ENCODE data around the gene TICRR. TPM values are rescaled to one million over a fixed set of nuclear protein-coding genes. Genes with fewer than 3 reads are reported as not detected.

TICRR gene
- total and polyA plus RNA-seq, 2 experiments from 2014 or later: 0.91 to 2.3 TPM

- H3K36me3 ChIP-seq (replicated peaks; ENCODE audit: insufficient read depth, low read depth): no peaks in the 10 kb centered on the region
- H2AFZ ChIP-seq: no peak overlapping the region
- no peak for TF ChIP-seq EZH2 (IDR thresholded peaks at IDR 0.05; ENCODE audit: borderline replicate concordance)
- no peak for TF ChIP-seq EZH2phosphoT487 (IDR thresholded peaks at IDR 0.05; ENCODE audit: low read depth, severe bottlenecking, unreplicated experiment)
- no peak for TF ChIP-seq CTCF (IDR thresholded peaks at IDR 0.05; ENCODE audit: poor library complexity)
- no peaks in the 10 kb centered on the region for H3K4me1 ChIP-seq (ENCODE audit: insufficient read depth)
- no peak overlapping the region for H3K4me3 ChIP-seq
- no peaks in the 10 kb centered on the region for H3K79me2 ChIP-seq
- no peak overlapping the region for H3K27ac ChIP-seq
- H3K27me3 ChIP-seq: no peaks in the 10 kb centered on the region
- H3K9me2 ChIP-seq (replicated peaks; ENCODE audit: insufficient read depth): no peaks in the 10 kb centered on the region
- no peak for DNase-seq (ENCODE audit: low spot score)
- H3K9me3 ChIP-seq (ENCODE audit: low read depth): no peaks in the 10 kb centered on the region
- H4K20me1 ChIP-seq (ENCODE audit: insufficient read depth, poor library complexity, severe bottlenecking): no peaks in the 10 kb centered on the region
- WGBS (ENCODE audit: low lambda C conversion rate, missing lambda C conversion rate): 84% methylated on average over 4 of the region's 4 CpGs
- no peak overlapping the region for H3K4me2 ChIP-seq
Measured at GRCh38 chr15:89674526-89674925, 99.3 kb downstream of the TICRR start.

GRCh38 chr15:89675606-89676005 is 100.3 kb downstream of the TICRR start:
- WGBS (ENCODE audit: low lambda C conversion rate, missing lambda C conversion rate): 81% methylated on average over 6 of the region's 6 CpGs
- Histone ChIP-seq H3K4me1 (ENCODE audit: insufficient read depth) (no peaks in the 10 kb centered on the region), H3K36me3 (replicated peaks; ENCODE audit: insufficient read depth, low read depth) (no peaks in the 10 kb centered on the region), H3K27me3 (no peaks in the 10 kb centered on the region), H2AFZ (no peak overlapping the region), H3K9me3 (ENCODE audit: low read depth) (no peaks in the 10 kb centered on the region), H3K4me3 (no peak overlapping the region), H3K27ac (no peak overlapping the region), H4K20me1 (ENCODE audit: insufficient read depth, poor library complexity, severe bottlenecking) (no peaks in the 10 kb centered on the region), H3K4me2 (no peak overlapping the region), H3K9me2 (replicated peaks; ENCODE audit: insufficient read depth) (no peaks in the 10 kb centered on the region), H3K79me2 (no peaks in the 10 kb centered on the region)
- TF ChIP-seq EZH2 (IDR thresholded peaks at IDR 0.05; ENCODE audit: borderline replicate concordance) (no peak), CTCF (IDR thresholded peaks at IDR 0.05; ENCODE audit: poor library complexity) (no peak), EZH2phosphoT487 (IDR thresholded peaks at IDR 0.05; ENCODE audit: low read depth, severe bottlenecking, unreplicated experiment) (no peak)
- DNase-seq (ENCODE audit: low spot score): no peak

GRCh38 chr15:89677381-89677780 is 102.1 kb downstream of the TICRR start:
- DNase-seq (ENCODE audit: low spot score): no peak
- Histone ChIP-seq H3K4me3 (no peak overlapping the region), H3K9me3 (ENCODE audit: low read depth) (no peaks in the 10 kb centered on the region), H4K20me1 (ENCODE audit: insufficient read depth, poor library complexity, severe bottlenecking) (no peaks in the 10 kb centered on the region), H3K27ac (no peak overlapping the region), H3K27me3 (no peaks in the 10 kb centered on the region), H3K4me2 (no peak overlapping the region), H2AFZ (no peak overlapping the region), H3K79me2 (no peaks in the 10 kb centered on the region), H3K4me1 (ENCODE audit: insufficient read depth) (no peaks in the 10 kb centered on the region), H3K36me3 (replicated peaks; ENCODE audit: insufficient read depth, low read depth) (no peaks in the 10 kb centered on the region), H3K9me2 (replicated peaks; ENCODE audit: insufficient read depth) (no peaks in the 10 kb centered on the region)
- 92% methylated on average over 1 of the region's 1 CpG for WGBS (ENCODE audit: low lambda C conversion rate, missing lambda C conversion rate)
- TF ChIP-seq EZH2phosphoT487 (IDR thresholded peaks at IDR 0.05; ENCODE audit: low read depth, severe bottlenecking, unreplicated experiment) (no peak), EZH2 (IDR thresholded peaks at IDR 0.05; ENCODE audit: borderline replicate concordance) (no peak), CTCF (IDR thresholded peaks at IDR 0.05; ENCODE audit: poor library complexity) (no peak)

Other genes starting within 250 kb of the TICRR start
- gene POLG, start 240.6 kb upstream of the TICRR start, total RNA-seq: 28.0 and 54.0 TPM in 2 replicates
- gene POLG, start 240.6 kb upstream of the TICRR start, polyA plus RNA-seq: 34.0 and 44.1 TPM in 2 replicates
- 1.1 and 3.1 TPM in 2 replicates for gene RHCG, start 78.9 kb upstream of the TICRR start, total RNA-seq
- 1.7 and 4.1 TPM in 2 replicates for gene RHCG, start 78.9 kb upstream of the TICRR start, polyA plus RNA-seq
- gene KIF7, start 80.0 kb downstream of the TICRR start, total RNA-seq: 3.0 and 5.3 TPM in 2 replicates
- 3.1 and 5.0 TPM in 2 replicates for gene KIF7, start 80.0 kb downstream of the TICRR start, polyA plus RNA-seq
- 3.5 and 6.3 TPM in 2 replicates for gene PLIN1, start 103.9 kb downstream of the TICRR start, total RNA-seq
- 2.6 and 6.8 TPM in 2 replicates for gene PLIN1, start 103.9 kb downstream of the TICRR start, polyA plus RNA-seq
- gene PEX11A, start 115.3 kb downstream of the TICRR start, total RNA-seq: 10.7 and 12.7 TPM in 2 replicates
- 7.6 and 10.0 TPM in 2 replicates for gene PEX11A, start 115.3 kb downstream of the TICRR start, polyA plus RNA-seq
- gene WDR93, start 115.3 kb downstream of the TICRR start, total RNA-seq: 0.13 TPM in 1 of 2 replicates, not detected in the other
- 0.57 TPM in 1 of 2 replicates, not detected in the other for gene WDR93, start 115.3 kb downstream of the TICRR start, polyA plus RNA-seq
- gene MESP1, start 175.8 kb downstream of the TICRR start, total RNA-seq: 0.48 and 0.50 TPM in 2 replicates
- 1.0 and 2.7 TPM in 2 replicates for gene MESP1, start 175.8 kb downstream of the TICRR start, polyA plus RNA-seq
- gene MESP2, start 200.9 kb downstream of the TICRR start, total RNA-seq: 0.30 and 1.2 TPM in 2 replicates
- not detected in 2 replicates for gene MESP2, start 200.9 kb downstream of the TICRR start, polyA plus RNA-seq
- 115 and 137 TPM in 2 replicates for gene ANPEP, start 239.4 kb downstream of the TICRR start, total RNA-seq
- 123 and 166 TPM in 2 replicates for gene ANPEP, start 239.4 kb downstream of the TICRR start, polyA plus RNA-seq

Measured in hepatocyte (in vitro differentiated cells).